IPS-20b (cell line): ENCODE measurements around the gene KRT81.
"Not testable (repeated sequence)": the region's sequence is repeated elsewhere in the genome, so short reads cannot be mapped to it uniquely, and the experiment has no call there.

Experiments
- H3K27ac ChIP-seq: one replicate; pipeline ENCODE4 v1.5.1; 2013; ENCODE audit warnings: low read length
- H3K27me3 ChIP-seq: 2 replicates; pipeline ENCODE4 v1.6.1; 2013; ENCODE audit warnings: mild to moderate bottlenecking, low read length, inconsistent platforms; ENCODE audit not compliant: insufficient read depth
- H3K36me3 ChIP-seq: 2 replicates; pipeline ENCODE4 v1.6.1; 2013; ENCODE audit warnings: low read depth, mild to moderate bottlenecking, inconsistent platforms, low read length, moderate library complexity; ENCODE audit not compliant: insufficient read depth
- H3K4me1 ChIP-seq: 2 replicates; pipeline ENCODE4 v1.6.1; 2013; ENCODE audit warnings: mild to moderate bottlenecking, control low read depth, inconsistent platforms, low read length, moderate library complexity; ENCODE audit not compliant: insufficient read depth
- H3K4me3 ChIP-seq: 2 replicates; pipeline ENCODE4 v1.5.1; 2013; ENCODE audit warnings: mild to moderate bottlenecking, low read length, inconsistent platforms
- H3K9ac ChIP-seq: 2 replicates; pipeline ENCODE4 v1.6.1; 2013; ENCODE audit warnings: low read depth, mild to moderate bottlenecking, inconsistent platforms, low read length, moderate library complexity
- H3K9me3 ChIP-seq: 2 replicates; pipeline ENCODE4 v1.6.1; 2013; ENCODE audit warnings: mild to moderate bottlenecking, low read depth, low read length, inconsistent platforms; ENCODE audit not compliant: insufficient read depth

Gene KRT81

GRCh38 chr12:52262286-52262685, 29.0 kb downstream of the KRT81 start:
- Histone ChIP-seq H3K27me3 (peaks cover 47% of the 10 kb centered on the region), H3K36me3 (no peaks in the 10 kb centered on the region), H3K4me3 (no peak overlapping the region), H3K9me3 (no peaks in the 10 kb centered on the region; the same call in 1 of the 2 replicates), H3K4me1 (no peaks in the 10 kb centered on the region), H3K27ac (no peak overlapping the region), H3K9ac (no peak overlapping the region)

DNA sequence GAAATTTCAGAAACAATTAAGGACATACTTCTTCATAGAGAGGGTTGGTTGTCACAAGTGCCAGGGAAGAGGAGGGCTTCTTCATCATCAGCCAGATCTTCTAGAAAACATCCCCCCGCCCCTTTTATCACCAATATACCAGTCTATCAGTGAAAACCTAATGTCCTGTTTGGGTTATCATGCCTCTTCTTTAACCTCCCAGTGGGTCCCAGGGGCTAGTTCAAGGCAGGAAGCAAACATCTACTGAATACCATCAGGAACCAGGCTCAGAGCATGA, 30.2 kb downstream of the KRT81 start:
- Histone ChIP-seq H3K4me1 (no peaks in the 10 kb centered on the region), H3K36me3 (no peaks in the 10 kb centered on the region), H3K9me3 (no peaks in the 10 kb centered on the region; the same call in 1 of the 2 replicates), H3K27me3 (peaks cover 58% of the 10 kb centered on the region), H3K27ac (no peak overlapping the region), H3K9ac (no peak overlapping the region), H3K4me3 (no peak overlapping the region)

- no peak overlapping the region for H3K27ac ChIP-seq
- peaks cover 64% of the 10 kb centered on the region for H3K27me3 ChIP-seq
- no peaks in the 10 kb centered on the region for H3K36me3 ChIP-seq
- no peak overlapping the region for H3K9ac ChIP-seq
- H3K4me1 ChIP-seq, result no peaks in the 10 kb centered on the region
- no peak overlapping the region for H3K4me3 ChIP-seq
- H3K9me3 ChIP-seq, result no peaks in the 10 kb centered on the region; the same call in 1 of the 2 replicates
These were observed 30.8 kb downstream of the KRT81 start for GRCh38 chr12:52260361-52261207.

GRCh38 chr12:52259657-52260243, 31.6 kb downstream of the KRT81 start:
- Histone ChIP-seq H3K4me1 (no peaks in the 10 kb centered on the region), H3K36me3 (no peaks in the 10 kb centered on the region), H3K27ac (no peak overlapping the region), H3K9me3 (no peaks in the 10 kb centered on the region; the same call in 1 of the 2 replicates), H3K4me3 (no peak overlapping the region), H3K9ac (no peak overlapping the region), H3K27me3 (peaks cover 72% of the 10 kb centered on the region)

GRCh38 chr12:52258335-52258901, 32.9 kb downstream of the KRT81 start:
- Histone ChIP-seq H3K27me3 (peaks cover 80% of the 10 kb centered on the region), H3K4me3 (peak overlapping the region; percentile 50; the same call in 1 of the 2 replicates), H3K4me1 (no peaks in the 10 kb centered on the region), H3K9ac (no peak overlapping the region), H3K9me3 (no peaks in the 10 kb centered on the region; the same call in 1 of the 2 replicates), H3K36me3 (no peaks in the 10 kb centered on the region), H3K27ac (no peak overlapping the region)

DNA sequence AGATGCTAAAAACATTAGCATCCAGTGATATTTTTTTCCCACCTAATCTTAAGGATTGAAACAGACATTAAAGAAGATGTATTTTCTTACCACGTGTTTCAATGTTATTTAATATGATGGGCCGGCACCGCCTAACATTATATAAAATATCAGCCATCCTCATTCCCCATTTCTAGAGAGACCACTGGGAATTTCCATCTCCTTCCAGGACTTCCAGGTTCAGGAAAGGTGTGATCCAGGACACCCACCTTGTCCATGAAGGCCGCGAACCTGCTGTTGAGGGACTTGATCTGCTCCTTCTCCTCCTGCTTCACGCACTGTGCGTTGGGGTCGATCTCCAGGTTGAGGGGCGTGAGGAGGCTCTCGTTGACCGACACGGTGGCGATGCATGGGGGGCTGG, 33.4 kb downstream of the KRT81 start:
- H3K27ac ChIP-seq, H3K36me3 ChIP-seq, H3K4me1 ChIP-seq, H3K9ac ChIP-seq, H3K4me3 ChIP-seq, H3K9me3 ChIP-seq: not testable (repeated sequence)
- H3K27me3 ChIP-seq, result peaks cover 84% of the 10 kb centered on the region

DNA sequence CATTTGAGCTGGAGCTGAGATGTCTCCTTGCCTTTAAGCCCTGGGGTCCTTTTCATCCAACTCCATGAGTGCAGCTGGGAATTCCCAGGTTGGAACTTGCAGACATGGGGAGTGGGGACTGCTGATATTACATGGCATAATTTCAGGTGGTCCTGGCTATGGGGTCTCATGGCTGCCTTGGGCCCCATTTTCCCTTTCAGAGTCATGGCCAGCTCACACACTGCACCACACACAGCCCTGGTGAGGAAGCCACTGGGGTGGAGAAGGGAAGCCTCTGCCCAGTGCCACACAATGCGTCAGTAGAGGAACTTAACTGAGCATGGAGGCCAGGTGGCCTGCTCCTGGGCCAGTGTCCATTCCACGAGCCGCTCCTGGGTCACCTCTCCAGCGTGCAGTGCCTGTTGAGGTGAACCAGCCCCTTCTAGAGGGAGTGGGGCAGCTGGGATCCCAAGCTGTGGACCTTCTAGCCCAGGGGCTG, 34.2 kb downstream of the KRT81 start:
- no peak overlapping the region for H3K9ac ChIP-seq
- no peak overlapping the region for H3K4me3 ChIP-seq
- H3K9me3 ChIP-seq, result no peaks in the 10 kb centered on the region; the same call in 1 of the 2 replicates
- peaks cover 91% of the 10 kb centered on the region for H3K27me3 ChIP-seq
- H3K27ac ChIP-seq, result no peak overlapping the region
- H3K36me3 ChIP-seq, result no peaks in the 10 kb centered on the region
- no peaks in the 10 kb centered on the region for H3K4me1 ChIP-seq

DNA sequence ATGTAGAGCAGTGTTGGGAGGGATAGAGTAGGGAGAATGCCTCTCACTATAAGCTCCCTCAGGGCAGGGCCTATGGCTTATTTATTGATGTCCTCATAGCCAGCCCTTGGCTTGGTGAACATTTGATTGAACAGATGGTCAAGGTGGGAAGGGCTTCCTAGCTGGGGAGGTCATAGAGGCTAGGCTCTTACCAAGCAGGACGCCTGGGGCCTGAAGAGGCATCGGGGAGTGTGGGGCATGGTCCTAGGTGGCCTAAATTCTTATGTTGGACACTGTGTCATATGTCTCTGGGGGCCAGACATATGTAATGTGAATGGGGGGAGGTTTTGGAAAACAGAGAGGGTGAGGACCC, 34.8 kb downstream of the KRT81 start:
- Histone ChIP-seq H3K9me3 (no peaks in the 10 kb centered on the region), H3K9ac (no peak overlapping the region), H3K4me1 (no peaks in the 10 kb centered on the region), H3K4me3 (no peak overlapping the region), H3K36me3 (no peaks in the 10 kb centered on the region), H3K27me3 (peaks cover 92% of the 10 kb centered on the region), H3K27ac (no peak overlapping the region)

GRCh38 chr12:52255926-52256583, 35.3 kb downstream of the KRT81 start:
- peaks cover 92% of the 10 kb centered on the region for H3K27me3 ChIP-seq

GRCh38 chr12:52254965-52255751, 36.2 kb downstream of the KRT81 start:
- Histone ChIP-seq H3K4me1 (no peaks in the 10 kb centered on the region), H3K36me3 (no peaks in the 10 kb centered on the region), H3K4me3 (no peak overlapping the region), H3K9ac (no peak overlapping the region), H3K27ac (no peak overlapping the region), H3K9me3 (no peaks in the 10 kb centered on the region), H3K27me3 (peaks cover 92% of the 10 kb centered on the region)

More at GRCh38 chr12:52255926-52256583, 35.3 kb downstream of the KRT81 start:
- Histone ChIP-seq H3K9ac (no peak overlapping the region), H3K4me3 (no peak overlapping the region), H3K9me3 (no peaks in the 10 kb centered on the region), H3K36me3 (no peaks in the 10 kb centered on the region), H3K4me1 (no peaks in the 10 kb centered on the region), H3K27ac (no peak overlapping the region)
